GM18873 (cell line): ENCODE measurements around the gene IFI35.

ENCODE experiments used
- ATAC-seq: cut with Tn5 transposase; IDR thresholded peaks from one replicate; pipeline ENCODE4 v1.9.1; 2021; ENCODE audit warnings: mild to moderate bottlenecking, moderate library complexity, moderate number of reproducible peaks; ENCODE audit not compliant: unreplicated experiment, low FRiP score

IFI35 gene

DNA sequence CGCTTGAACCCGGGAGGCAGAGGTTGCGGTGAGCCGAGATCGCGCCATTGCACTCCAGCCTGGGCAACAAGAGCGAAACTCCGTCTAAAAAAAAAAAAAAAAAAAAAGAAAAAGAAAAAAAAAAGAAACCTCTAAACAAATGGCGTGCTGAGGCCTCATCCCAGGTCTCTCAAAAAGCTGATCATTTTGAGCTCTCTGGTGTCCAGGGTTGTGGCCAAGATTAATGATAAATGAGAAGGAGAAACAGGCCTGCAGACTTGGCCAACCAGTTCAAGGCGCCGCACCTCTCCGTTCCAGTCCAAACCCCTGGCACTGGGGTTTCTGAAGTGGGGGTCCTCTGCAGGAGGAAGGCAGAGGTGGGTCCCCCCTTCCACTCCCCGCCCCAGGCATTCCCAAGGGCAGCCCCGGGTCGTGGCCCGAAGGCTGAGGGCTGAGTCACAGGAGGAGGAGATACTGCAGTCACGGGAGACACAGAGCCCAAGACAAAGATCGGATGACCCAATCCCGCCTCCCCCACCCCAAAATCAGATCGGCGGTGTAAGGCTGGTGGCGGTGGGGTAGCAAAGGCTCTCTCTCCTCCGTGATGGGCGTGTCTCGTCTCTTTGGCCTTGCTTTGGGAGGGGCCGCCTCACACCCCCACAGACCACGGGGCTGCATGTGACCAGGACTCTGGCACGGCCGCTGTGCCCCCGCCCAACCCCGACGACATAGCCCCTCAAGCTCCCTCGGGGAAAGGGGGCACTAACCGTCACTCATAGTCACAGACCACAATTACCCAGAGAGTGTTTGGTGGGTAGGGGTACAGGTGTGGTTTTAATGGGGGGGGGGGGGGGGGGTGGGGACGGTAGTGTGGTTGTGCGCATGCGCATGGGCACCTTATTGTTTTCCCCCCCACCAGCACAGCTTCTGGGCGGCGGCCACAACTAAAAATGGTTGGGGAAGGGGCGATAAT lies 14.5 kb downstream of the IFI35 start:
- no peak for ATAC-seq

DNA sequence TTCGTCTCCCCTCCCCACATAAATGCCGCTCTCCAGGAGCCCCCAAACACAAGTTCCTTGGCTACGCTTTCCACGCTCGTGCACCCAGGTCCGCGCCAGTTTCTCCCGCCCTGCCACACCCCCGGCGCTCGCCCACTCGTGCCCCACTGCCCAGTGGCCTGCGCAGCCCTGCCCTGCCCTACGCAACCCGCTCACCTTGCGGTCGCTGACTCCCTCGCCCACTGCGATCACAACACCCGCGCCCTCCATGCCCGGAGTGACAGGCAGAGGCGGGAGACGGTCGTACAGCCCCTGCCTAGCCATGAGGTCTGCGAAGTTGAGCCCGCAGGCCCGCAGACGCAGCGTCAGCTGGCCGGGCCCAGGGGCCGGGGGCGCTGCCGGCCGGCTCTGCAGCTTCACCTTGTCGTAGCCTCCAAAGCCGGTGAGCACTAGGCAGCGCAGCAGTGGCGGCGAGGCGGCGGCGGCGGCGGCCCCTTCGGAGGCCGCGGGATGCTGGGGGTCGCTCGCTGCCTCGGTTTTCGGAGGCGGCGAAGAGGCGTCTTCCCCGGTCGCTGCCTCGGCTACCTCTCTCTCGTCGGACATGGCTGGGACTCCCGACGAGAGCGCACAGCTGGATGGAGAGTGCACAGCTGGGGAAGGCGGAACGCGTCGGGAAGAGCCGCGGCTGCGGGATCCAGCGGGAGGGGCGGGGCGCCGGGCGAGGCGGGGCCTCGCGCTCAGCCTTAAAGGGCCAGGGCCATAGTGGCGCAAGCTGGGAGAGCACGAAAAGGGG lies 15.3 kb downstream of the IFI35 start, which contains the start of gene VAT1:
VAT1 (minus strand) TSS at position 645 of the 772 bp plus-strand sequence; CDS start at position 582, 63 bp downstream.
- ATAC-seq, result no peak

DNA sequence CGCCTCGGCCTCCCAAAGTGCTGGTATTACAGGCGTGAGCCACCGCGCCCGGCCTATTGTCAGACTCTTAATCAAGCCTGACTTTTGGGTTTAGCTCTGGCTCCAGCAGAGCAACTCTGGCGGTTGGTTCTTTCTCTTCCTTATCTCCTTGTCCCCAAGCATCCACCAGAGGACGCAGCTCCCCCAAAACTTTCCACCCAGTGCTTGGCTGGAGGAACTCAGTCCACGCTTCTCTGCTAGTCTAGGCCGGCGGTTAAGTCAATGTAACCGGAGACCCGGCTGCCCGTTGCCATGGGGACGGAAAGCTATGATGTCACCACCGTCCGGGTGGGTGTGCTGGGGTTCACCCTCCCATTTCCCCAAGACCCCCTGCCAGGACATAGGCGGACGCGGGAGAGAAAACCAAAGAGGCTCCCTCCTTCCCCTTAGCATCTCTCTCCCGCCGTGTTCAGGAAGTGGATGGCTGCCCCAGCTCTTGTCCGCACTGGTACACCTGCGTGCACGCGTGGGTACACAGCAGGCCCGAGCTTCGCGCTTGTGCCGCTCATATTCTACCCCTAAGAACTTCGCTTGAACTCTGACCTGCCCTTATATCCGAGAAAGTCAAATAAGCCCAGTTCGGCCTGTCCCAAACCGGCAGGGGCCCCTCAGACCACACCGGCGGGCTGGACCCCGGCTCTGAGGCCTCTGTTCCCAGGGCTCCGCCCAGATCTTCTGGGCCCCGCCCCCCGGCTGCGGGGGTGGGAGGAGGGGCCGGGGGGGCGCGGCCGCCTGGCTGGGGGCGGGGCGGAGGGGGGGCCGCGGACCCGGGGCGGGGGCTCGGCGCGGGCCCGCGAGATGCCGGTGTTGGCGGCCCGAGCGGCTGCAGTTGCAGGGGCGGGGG lies 18.1 kb downstream of the IFI35 start, which contains the start of gene RND2:
RND2 (plus strand) TSS at position 825 of the 883 bp plus-strand sequence. CDS start 117 bp downstream, outside the sequence.
- ATAC-seq, result no peak

DNA sequence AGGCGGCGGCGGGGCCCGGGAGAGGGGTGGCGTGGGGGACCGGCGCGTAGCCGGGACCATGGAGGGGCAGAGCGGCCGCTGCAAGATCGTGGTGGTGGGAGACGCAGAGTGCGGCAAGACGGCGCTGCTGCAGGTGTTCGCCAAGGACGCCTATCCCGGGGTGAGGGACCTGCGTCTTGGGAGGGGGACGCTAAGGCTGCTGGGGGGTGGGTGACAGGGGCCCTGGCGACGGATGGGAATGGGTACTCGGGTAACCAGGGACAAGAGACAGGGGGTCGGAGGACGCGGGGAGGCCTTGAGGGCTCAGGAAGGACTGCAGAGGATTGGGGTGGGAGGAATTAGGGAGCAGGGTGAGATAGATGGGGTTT lies 18.7 kb downstream of the IFI35 start:
- no peak for ATAC-seq

DNA sequence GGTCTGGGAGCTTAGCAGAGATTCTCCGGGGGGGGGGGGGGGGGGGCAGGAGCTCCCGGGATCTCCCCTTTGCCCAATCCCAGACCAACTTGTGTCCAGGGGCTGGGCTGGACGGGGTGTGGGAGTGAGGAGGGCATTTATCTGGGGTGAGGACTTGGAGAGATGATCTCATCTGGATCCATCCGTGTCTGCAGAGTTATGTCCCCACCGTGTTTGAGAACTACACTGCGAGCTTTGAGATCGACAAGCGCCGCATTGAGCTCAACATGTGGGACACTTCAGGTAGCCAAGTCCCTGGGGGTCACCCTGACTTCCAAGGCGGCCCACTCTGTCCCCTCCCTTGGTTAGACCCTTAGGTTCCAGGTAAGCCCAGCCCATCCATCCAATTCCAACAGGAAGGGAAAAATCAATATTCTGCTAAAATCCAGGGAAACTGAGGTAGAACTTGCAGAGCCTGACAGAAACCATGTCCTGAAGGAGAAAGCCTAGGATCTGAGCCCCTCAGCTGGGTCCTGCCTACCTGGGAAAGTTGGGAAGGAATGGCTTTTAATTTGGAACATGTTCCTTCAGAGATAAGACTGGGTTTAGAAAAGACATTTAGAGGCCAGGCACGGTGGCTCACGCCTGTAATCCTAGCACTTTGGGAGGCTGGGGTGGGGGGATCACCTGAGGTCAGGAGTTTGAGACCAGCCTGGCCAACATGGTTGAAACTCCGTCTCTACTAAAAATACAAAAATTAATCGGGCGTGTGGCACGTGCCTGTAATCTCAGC lies 19.4 kb downstream of the IFI35 start:
- ATAC-seq, result no peak

DNA sequence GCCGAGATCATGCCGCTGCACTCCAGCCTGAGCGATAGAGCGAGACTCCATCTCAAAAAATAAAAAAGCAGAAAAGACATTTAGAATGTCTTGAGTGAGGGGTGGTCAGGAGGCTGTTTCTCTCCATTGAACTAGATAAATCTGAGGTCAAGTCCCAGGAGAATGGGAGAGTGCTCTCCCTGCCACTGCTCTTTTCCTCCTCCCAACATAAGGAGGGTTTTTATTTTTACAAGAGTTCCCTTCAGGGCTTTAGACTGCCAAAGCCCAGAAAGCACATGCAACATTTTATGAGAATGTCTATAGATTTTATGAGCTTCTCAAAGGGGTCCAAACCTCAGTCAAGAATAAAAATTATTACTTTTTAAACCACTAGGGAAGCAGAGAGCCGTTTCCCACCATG lies 20.0 kb downstream of the IFI35 start:
- ATAC-seq, result no peak

DNA sequence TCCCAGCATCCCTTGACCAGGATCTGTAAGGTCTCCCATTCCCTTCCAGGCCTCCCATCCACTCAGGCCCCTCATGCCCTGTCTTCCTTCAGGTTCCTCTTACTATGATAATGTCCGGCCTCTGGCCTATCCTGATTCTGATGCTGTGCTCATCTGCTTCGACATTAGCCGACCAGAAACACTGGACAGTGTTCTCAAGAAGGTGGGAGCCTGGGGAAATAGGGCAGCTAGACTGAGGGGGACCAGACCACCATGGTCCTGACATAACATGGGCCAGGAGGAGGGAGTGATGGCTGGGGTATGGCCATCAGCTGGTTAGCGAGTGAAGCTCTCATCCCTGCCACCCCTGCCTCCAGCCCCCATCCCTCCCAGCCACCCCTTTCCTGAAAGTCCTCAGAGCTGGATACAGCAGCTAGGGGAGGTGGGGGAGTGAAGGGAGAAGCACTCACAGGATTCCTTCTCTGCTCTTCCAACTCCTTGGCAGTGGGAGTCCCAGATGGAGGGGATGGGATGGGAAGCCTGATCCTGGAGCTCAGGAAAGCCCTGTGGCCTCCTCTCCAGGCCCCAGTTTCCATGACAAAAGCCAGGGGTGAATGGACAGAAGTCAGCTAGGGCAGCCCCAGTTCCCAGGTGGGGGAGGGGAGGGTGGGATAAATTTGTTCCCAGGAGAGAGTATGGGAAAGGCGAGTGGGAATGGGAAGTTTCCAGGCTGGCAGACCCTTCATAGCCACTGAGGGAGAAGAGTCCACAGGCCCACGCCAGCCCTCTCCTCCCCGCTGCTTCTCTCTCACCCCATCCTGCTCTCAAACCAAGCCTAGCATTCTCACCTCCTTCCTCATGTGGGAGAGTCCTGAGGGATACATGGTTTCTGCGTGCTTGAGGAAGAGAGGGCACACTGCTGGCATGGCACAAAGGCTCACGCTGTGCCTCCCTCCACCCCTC lies 20.8 kb downstream of the IFI35 start:
- ATAC-seq, result no peak

DNA sequence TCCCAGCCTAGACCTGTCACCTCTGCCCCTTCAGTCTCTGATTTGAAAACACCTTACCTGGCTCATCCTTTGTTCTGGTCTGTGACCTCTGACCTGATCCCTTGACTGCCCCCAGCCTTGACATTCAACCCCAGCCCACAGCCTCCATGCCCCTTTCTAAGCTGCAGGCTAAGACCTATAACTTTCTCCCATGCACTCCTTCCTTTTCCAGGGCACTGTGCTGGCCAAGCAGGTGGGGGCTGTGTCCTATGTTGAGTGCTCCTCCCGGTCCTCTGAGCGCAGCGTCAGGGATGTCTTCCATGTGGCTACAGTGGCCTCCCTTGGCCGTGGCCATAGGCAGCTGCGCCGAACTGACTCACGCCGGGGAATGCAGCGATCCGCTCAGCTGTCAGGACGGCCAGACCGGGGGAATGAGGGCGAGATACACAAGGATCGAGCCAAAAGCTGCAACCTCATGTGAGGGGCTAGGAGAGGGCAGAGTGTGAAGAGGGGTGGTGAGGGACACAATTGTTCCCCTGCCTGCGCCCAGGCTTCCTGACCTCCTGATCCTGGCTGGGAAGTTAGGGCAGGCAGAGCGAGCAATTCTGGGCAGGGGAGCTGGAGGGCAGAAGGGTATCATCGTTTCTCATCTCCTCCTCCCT lies 21.8 kb downstream of the IFI35 start:
- ATAC-seq, result no peak

DNA sequence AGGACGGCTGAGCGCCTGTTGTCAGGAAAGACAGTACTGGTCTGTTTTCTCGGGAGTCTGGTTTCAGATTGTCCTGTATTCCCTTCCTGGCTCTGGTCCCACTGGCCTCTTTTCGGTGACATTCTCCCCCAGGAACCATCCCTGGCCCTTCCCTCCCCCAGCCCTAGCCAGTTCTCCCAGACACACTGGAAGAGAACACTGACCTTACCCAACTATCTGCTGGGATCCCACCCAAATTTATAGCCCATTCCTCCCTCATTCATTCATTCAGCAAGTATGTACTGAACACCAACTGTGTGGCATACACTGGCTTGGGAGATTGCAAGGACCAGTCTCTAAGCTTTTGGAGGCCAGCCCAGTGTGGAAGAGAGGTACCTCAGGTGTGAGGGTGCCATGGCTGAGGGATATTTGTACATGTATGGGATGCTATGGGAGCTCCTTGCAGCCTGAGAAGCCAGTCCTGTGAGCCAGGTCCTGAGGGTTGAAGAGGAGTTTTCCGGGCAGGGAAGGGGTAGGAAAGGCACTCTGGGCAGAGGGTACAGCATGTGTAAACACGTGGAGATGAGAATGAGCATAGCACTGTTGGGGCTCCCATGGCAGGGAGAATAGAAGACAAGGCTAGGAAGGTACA lies 23.7 kb downstream of the IFI35 start:
- ATAC-seq, result no peak

DNA sequence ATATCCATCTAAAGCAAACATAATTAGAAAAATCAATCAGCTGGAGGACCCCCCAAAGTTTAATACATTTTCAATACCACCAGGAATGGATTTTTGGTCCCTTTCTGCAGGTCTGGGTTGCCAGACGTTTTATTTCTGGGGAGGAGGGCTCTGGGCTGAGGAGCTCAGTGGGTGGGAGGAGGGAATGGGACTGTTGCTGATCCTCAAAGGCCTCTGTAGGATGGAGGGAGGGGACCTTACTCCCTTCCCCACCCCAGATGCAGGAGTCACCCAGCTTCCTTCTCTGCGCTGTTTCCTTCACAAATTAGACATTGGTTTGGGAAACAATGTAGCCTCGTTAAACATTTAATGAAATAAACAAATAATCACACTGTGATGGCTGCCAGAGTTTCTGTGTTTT lies 25.1 kb downstream of the IFI35 start:
- no peak for ATAC-seq

DNA sequence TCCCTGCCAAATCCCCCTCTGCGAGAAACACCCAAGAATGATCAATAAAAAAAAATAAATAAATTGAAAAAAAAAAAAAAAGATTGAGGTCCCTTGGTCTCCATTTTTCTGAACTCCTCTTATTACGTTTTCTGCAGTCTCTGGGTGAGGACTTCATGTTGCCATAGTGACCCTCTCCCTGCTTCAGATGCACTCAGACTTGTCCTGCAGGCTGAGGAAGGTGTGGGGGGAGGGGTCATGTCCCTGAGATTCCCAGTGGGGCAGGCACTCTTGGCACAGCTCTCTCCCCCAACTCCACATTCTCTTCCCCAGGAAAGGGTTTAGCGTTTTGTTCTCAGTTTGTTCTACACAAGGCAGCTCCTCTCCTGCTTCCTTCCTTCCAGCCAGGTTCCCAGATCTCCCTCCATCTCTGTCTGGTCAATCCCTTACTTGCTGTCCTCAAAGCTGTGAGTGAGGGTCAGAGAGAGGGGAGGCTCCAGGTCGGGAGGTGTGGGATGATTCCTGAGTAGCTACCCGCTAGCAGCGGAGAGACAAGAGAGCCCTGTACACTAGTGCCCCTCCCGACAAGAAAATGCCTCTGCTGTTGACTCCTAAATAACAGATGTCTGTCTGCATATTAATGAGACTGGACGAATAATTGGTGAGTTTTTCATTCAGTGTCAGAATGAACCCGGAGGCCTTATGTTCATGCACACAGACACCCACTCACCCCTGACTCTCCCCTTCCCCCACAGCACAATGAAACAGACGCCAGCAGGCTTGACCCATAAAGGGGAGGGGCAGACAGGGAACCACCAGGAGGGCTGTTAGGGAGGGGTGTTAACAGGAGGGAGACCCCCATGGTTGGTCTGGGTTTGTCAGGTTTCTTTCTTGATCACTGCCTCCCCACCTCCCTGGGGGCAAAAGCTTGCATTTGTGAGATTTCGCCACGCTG lies 27.6 kb downstream of the IFI35 start:
- ATAC-seq, result no peak

DNA sequence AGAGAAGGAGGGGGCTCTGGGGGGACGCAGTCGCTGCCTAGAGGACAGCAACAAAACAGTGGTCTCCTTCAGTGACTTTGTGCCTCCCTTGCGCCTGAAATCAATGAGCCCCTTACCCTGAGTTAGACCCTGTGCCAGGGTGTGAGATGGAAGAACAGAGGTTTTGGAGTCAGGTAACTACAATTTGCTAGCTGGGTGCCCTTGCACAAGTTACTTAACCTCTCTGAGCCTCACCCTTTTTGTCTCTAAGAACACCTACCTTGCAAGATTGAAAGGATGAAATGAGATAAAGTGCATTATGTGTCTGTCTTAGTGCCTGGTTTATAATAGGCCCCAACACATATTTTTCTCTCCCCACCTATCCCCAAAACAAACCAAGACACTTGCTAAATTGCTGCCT lies 28.3 kb downstream of the IFI35 start:
- ATAC-seq, result no peak

DNA sequence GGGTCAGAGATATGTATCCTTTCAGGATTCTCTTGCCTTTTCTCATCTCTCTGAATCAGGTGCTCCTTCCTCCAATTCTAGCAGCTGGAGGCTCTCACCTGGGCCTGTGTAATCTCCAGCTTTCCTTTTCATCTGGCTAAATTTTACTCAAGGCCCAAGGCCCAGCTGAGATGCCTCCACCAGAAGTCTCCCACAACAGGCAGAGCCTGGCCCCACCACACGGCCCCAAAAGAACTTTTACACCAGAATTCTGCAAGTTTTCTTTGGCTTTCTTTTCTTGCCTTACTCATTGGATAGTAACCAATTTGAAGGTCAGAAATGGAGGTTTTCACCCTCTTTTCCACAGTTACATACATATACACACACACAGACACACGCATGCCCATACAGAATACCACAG lies 33.1 kb downstream of the IFI35 start:
- ATAC-seq, result no peak

DNA sequence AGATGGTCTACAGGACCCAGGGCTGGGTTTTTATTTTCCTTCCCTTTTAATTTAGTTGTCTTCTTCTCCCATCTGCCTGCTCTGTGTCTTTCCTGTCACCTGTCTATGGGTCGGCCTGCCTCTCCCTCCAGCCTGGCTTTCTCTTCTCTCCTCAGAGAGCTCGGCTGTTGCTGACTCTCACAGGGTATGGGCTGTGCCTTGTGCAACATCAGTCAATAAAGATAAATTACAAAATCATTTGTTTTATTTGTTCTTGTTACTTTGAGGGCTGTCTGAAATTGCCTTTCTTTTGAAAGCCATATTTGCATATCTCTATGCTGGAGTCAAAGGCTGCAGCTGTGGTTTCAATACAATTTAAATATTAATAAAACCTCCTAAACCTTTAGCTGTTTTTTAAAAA lies 34.1 kb downstream of the IFI35 start:
- ATAC-seq, result no peak

DNA sequence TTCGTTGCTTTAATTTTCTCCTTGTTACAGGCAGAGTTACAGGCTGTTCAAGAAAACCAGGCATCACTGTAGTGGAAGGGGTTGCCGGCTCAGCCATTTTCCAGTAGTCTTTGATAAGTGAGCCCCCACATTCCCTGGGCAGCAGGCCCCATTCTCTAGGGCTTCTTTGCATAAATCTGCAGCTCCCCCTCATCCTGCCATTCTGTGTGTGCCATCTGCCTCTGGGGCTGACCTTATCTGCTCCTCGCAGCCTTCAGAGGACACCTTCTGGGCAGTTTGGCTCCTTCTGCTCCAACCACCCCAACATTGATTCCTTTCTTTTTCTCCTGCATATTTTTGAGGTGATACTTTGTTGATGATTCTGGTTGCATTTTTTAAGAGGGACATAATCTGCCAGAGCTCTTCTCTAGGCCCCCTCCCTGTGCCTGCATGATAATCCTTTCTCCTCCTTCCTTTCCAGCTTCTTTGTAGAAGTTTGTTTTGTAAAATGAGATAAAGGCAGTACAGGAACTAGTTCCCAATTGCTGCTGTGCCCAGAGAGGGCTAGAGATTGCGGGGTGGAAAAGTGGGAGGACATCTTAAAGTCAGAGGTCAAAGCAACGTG lies 35.5 kb downstream of the IFI35 start:
- no peak for ATAC-seq

DNA sequence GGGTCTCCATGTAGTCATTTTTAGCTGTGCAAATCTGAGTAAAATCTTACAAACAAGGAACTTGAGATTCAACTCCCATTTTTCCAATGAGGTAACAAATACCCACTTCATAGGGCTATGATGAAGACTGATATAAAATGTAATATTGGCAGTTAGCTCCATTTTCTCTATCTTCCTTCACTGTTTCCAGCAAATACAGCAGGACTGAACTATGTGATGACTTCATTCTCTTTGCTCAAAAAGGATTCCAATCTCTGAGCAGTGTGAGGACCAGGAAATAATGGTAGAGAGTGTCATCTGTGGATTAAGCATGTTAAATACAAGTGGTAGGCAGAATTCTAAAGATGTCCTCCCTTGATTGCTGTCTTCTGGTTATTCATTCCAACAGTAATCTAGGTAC lies 36.7 kb downstream of the IFI35 start:
- no peak for ATAC-seq
